ENCODE data around the gene BRICD5. TPM values are rescaled to one million over a fixed set of nuclear protein-coding genes. Genes with fewer than 3 reads are reported as not detected.

Gene BRICD5
- total and polyA plus RNA-seq, 2 of the 13 experiments (the other 11 are each of a cell fraction or from before 2014, with no cell fraction given), result 1.6 to 5.8 TPM

GRCh38 chr16:2195322-2196161 lies 15.1 kb downstream of the BRICD5 start (continued):
- TF ChIP-seq ZNF207 (IDR thresholded peaks at IDR 0.05; ENCODE audit: borderline replicate concordance) (no peak), E2F2 (CRISPR knock-in tag; IDR thresholded peaks at IDR 0.05; ENCODE audit: borderline replicate concordance) (no peak), SP4 (CRISPR knock-in tag; IDR thresholded peaks at IDR 0.05) (peak; percentile 30; the same call in 1 of the 2 replicates), HNRNPK (IDR thresholded peaks at IDR 0.05; ENCODE audit: low read depth, low read length, poor library complexity, severe bottlenecking) (peak; percentile 10), ZNF576 (CRISPR knock-in tag; IDR thresholded peaks at IDR 0.05) (0 out of 2 replicates have a peak, but pooled peaks have one; percentile 26), TIGD3 (CRISPR knock-in tag; IDR thresholded peaks at IDR 0.05; ENCODE audit: borderline replicate concordance) (0 out of 2 replicates have a peak, but pooled peaks have one; percentile 49), FIP1L1 (IDR thresholded peaks at IDR 0.05; ENCODE audit: borderline replicate concordance, insufficient read depth, low read depth, low read length) (no peak), CREM (IDR thresholded peaks at IDR 0.05) (no peak), CREM (CRISPR knock-in tag; IDR thresholded peaks at IDR 0.05) (no peak), HNF1B (CRISPR knock-in tag; IDR thresholded peaks at IDR 0.05) (0 out of 2 replicates have a peak, but pooled peaks have one; percentile 26), ZNF331 (CRISPR knock-in tag; IDR thresholded peaks at IDR 0.05) (0 out of 2 replicates have a peak, but pooled peaks have one; percentile 47), PATZ1 (CRISPR knock-in tag; IDR thresholded peaks at IDR 0.05) (peak; percentile 57; the same call in 1 of the 2 replicates), PHF21A (CRISPR knock-in tag; IDR thresholded peaks at IDR 0.05) (no peak), ZNF740 (CRISPR knock-in tag; IDR thresholded peaks at IDR 0.05) (0 out of 2 replicates have a peak, but pooled peaks have one; percentile 21), HNRNPLL (IDR thresholded peaks at IDR 0.05; ENCODE audit: low read depth, low read length, poor library complexity, severe bottlenecking) (peak; percentile 22), ZEB1 (IDR thresholded peaks at IDR 0.05; ENCODE audit: insufficient replicate concordance, low read depth) (peak; percentile 3), TFDP1 (CRISPR knock-in tag; IDR thresholded peaks at IDR 0.05; ENCODE audit: borderline replicate concordance) (0 out of 2 replicates have a peak, but pooled peaks have one; percentile 3)
